Renal cortical epithelial cell (primary cell): Measurements from ENCODE around the gene MID1. TPM values are rescaled to one million over a fixed set of nuclear protein-coding genes. Genes with fewer than 3 reads are reported as not detected.

Experiments used
- DNase-seq: peaks from one replicate; pipeline ENCODE4 v3.0.0-alpha.2; 2011; ENCODE audit warnings: low read depth
- total RNA-seq: library from RNA; depleted of rRNA; stranded (reverse); fragments of >200 nt; gene quantifications from 2 replicates; pipeline ENCODE4 v1.2.3, GENCODE V29; 2014

Gene MID1
- total RNA-seq, 1 donor from 2014 or later = 26.6 TPM

DNA sequence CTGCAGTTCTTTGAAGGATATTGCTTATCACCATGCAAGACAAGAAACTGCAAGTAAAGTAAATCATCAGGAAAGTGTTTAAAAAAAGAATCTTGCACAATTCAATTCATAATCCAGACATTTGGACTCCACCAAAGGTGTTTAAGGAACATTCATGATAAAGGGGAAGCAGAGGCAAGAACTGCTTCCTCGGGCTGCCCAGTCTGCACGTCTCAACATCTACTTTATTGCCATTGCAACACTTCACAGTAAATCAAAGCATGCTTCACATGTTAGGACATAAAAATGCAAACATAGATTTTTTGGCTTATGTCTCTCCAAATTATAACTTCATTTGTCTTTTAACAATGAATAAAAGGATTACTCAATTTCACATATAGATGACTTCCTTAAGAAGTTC, 42.5 kb downstream of the MID1 start:
- no peak for DNase-seq

DNA sequence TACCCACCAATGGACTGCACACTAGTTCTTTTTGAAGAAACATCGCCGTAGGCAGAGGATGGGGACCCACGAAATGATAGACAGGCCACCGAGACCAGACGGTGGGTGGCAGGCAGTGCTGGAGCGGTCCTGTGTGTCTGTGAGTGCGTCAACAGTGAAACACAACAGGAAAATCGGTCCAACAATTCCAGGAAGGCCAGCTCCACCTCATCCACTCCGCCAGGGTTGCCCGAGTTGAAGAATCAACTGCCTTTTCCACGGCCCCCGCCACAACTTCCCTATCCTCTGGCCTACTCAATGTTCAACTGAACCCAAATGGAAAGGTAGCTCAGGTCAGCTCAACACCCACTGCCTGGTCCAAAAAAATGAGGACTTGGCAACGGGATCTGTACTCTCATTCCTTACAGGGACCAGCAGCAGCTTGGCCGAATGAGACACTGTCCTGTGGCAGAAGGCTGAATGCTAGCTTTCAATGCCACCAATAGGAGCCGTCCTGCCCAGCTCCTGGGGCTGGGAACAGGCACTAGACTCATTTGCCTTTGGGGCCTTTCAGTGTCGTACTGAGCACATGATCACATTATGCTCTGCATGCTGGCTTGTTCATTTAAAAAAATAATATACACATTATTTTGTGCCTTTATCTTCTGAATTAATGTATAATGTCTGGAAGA, 43.5 kb downstream of the MID1 start:
- no peak for DNase-seq

DNA sequence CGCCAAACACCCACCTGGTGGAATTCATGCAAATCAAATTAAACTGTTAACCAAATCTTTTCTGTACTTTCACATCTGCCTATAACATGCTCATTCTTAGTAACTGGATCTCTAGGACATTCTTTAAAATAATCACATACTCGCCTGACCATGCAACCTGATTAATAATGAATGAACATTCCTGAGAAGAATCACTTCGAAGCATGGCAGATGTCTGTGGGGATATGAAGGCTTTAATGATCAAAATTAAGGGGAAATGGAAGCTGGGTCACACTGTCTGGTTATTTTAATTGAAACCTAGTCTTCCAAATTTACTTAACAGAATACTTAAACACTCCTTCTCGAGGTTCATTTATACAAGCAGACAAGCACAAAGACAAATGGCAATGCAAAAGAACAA, 44.2 kb downstream of the MID1 start:
- peak; percentile 21 for DNase-seq

GRCh38 chrX:10574663-10575062, 45.7 kb downstream of the MID1 start:
- DNase-seq = peak; percentile 73

DNA sequence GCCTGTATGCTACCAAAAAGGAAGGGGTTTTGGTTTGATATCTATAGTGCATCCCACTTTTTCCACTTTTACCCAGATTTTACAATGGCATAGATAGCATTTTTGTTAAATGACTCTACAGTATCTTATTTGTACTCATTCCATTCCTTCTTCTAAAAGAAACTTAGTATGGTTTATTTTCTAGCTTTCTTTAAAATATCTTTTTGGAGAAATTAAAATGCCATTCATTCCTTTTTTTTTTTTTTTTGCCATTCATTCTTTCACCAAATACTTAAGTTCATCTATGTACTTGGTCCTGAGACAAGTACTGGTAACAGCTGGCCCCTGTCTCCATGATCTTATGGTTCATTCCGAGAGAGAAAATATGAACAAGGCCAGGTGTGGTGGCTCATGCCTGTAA, 49.1 kb downstream of the MID1 start:
- DNase-seq = no peak

DNA sequence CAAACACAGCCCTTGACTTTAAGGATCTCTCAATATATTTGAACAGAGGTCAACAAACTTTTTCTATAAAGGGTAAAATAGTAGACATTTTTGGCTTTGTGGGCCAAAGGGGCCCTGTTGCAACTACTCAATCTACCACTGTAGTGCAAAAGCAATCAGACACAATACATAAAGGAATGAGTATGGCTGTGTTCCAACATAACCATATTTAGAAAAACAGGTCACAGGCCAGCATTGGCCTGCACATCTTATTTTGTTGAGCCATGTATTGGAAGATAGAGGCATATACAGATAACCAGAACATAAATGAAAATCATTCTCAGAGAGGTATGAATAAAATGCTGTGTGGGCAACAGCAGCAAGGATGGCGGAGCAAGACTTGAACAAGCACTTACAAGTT, 49.8 kb downstream of the MID1 start:
- no peak for DNase-seq

GRCh38 chrX:10569946-10570345, 50.4 kb downstream of the MID1 start:
- no peak for DNase-seq

GRCh38 chrX:10568428-10568827, 52.0 kb downstream of the MID1 start:
- DNase-seq = no peak

GRCh38 chrX:10567136-10567535, 53.2 kb downstream of the MID1 start:
- DNase-seq = no peak

- no peak for DNase-seq
Measured at GRCh38 chrX:10566716-10567097, 53.7 kb downstream of the MID1 start.

DNA sequence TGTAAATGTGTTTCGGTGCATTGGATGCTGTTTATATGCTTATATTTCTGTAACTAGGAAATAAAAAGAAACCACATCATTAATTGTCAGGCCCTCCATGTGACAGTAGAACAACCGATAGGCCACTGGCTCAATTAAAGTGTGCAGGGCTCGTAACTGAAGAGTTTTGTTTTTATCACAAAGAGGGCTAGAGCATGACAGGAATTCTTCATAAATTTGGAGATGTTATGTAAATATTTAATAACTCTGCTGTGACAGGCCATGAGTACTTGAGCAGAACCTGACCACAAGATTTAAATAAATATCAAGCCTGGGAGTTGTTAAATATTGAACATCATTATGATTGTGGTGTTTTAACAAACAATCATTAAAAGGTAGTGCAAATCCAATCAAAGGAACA, 55.9 kb downstream of the MID1 start:
- DNase-seq = no peak

- DNase-seq = no peak
Measured at GRCh38 chrX:10557166-10557565, 63.2 kb downstream of the MID1 start.

DNA sequence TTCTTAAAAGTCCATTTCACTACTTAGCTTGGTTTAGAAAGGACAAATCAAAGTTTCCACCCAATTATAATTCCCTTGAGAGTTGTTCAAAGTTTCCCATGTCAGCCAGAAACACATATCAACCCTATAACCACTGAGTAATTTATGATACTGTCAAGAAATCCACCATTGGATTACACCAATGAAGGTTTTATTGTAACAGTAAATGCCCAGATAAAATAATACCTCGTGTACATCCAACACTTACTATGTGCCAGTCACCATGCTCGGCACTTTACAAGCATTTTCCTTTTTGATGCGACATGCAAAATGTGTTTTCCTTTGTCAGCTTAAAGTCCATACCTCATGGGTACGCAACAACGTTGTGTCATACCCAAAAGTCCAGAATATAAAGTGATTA, 64.0 kb downstream of the MID1 start:
- no peak for DNase-seq

DNA sequence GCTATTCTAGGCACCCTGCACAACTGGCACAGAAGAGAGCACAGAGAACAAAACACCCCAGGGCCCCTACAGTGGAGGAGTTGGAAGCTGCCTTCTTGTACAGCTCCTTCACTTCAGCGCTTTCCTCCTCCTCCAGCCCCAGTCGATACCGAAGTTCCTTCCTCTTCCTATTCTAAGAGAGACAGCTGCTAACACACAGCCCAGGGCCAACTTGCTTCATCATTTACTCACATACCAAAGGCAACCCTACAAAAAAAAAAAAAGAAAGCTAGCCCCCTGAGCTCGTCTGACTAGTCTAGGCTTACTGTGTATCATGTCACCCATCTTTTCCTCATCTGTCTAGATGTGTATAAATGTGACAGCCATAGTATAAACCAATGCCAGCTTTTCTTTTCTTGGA, 64.5 kb downstream of the MID1 start:
- DNase-seq = no peak

- no peak for DNase-seq
Measured at GRCh38 chrX:10554612-10555270, 65.6 kb downstream of the MID1 start.

- DNase-seq = no peak
Measured at GRCh38 chrX:10549280-10549679, 71.1 kb downstream of the MID1 start.

GRCh38 chrX:10548688-10549087, 71.7 kb downstream of the MID1 start:
- DNase-seq = no peak

GRCh38 chrX:10545882-10546281, 74.5 kb downstream of the MID1 start:
- no peak for DNase-seq

DNA sequence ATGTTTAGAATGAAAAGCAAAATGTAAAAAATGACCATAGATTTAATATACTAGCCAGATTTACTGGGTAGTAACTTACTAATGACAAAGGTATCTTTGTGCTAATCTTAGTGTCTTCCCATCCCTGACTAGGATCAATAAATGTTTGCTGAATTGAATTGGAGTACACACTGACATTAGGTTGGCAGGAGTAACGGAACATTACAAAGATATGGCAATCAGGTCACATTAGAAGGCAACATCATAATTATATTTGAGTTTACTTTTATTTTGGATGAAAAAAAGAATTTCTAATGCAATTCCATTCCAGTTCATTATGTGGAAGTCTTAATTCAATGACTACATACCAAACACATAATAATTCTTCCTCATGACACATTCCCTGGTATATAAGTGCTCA, 77.8 kb downstream of the MID1 start:
- DNase-seq = no peak

GRCh38 chrX:10538831-10539230, 81.6 kb downstream of the MID1 start:
- no peak for DNase-seq

GRCh38 chrX:10537308-10537707, 83.1 kb downstream of the MID1 start:
- DNase-seq = no peak

- no peak for DNase-seq
Measured at GRCh38 chrX:10536744-10537143, 83.6 kb downstream of the MID1 start.

- DNase-seq = no peak
Measured at GRCh38 chrX:10534611-10535010, 85.8 kb downstream of the MID1 start.
